Small intestine (tissue), 7 donors: ENCODE measurements around the gene RTEL1. TPM values are rescaled to one million over a fixed set of nuclear protein-coding genes. Genes with fewer than 3 reads are reported as not detected.

Source experiments
- DNase-seq, 2 donors: peaks; one replicate each; pipeline versions ENCODE4 v3.0.0 to v3.0.0-alpha.2; 2013
- FAIRE-seq: peaks from 2 replicates; lab custom pipeline; 2012; peaks lifted over from hg19 to GRCh38; lab: Jason Lieb, UNC
- H3K27ac ChIP-seq, 3 donors: one replicate each; pipeline ENCODE4 v1.5.1; 2013; ENCODE audit warnings: low read length in 2 of 3, mild to moderate bottlenecking in 2 of 3, control low read depth in 1 of 3, inconsistent platforms in 1 of 3, low read depth in 1 of 3, moderate library complexity in 1 of 3
- H3K27me3 ChIP-seq, 3 donors: one replicate each; pipeline ENCODE4 v1.6.1; 2013; ENCODE audit warnings: low read length in 3 of 3, inconsistent platforms in 1 of 3; ENCODE audit not compliant: control insufficient read depth in 3 of 3, insufficient read depth in 3 of 3
- H3K36me3 ChIP-seq, 3 donors: one replicate each; pipeline ENCODE4 v1.6.1; 2013; ENCODE audit warnings: low read length in 3 of 3, inconsistent platforms in 1 of 3, low read depth in 1 of 3, mild to moderate bottlenecking in 1 of 3, moderate library complexity in 1 of 3; ENCODE audit not compliant: control insufficient read depth in 3 of 3, insufficient read depth in 2 of 3
- H3K4me1 ChIP-seq, 3 donors: one replicate each; pipeline ENCODE4 v1.6.1; 2013; ENCODE audit warnings: low read length in 2 of 3, inconsistent platforms in 1 of 3, low read depth in 1 of 3, mild to moderate bottlenecking in 1 of 3, moderate library complexity in 1 of 3; ENCODE audit not compliant: control insufficient read depth in 3 of 3, insufficient read depth in 2 of 3
- H3K4me3 ChIP-seq, 3 donors: one replicate each; pipeline ENCODE4 v1.5.1; 2013; ENCODE audit warnings: low read length in 3 of 3, control low read depth in 1 of 3, inconsistent platforms in 1 of 3, low read depth in 1 of 3, mild to moderate bottlenecking in 1 of 3, moderate library complexity in 1 of 3
- H3K9me3 ChIP-seq, 2 donors: one replicate each; pipeline ENCODE4 v1.6.1; 2013; ENCODE audit warnings: low read depth in 1 of 2, low read length in 1 of 2; ENCODE audit not compliant: control insufficient read depth in 2 of 2, insufficient read depth in 1 of 2
- WGBS, 3 donors: extraction: QIAGEN DNeasy Blood & Tissue Kit; methylation state at CpG; one replicate each; pipeline ENCODE4 v1.1.7; 2013; 5-methylcytosine and 5-hydroxymethylcytosine counted together
- polyA plus RNA-seq, 4 donors: library from polyadenylated mRNA; stranded (reverse) in 3 of 4; unstranded in 1 of 4; fragments of 200-250 nt in 3 of 4; fragments of 120-200 nt in 1 of 4; gene quantifications; one replicate each; pipeline versions ENCODE4 v1.2.1 to v1.2.3, GENCODE V29; 2013
- donor health status: healthy with polysubstance abuse.
- donor health status: control.
- donor health status: control.
- donor health status: Bipolar disorder and iron deficiency.
- donor health status: healthy.

RTEL1 gene
- polyA plus RNA-seq, 4 donors, result 3.5 to 15.0 (median 10.5) TPM

DNA sequence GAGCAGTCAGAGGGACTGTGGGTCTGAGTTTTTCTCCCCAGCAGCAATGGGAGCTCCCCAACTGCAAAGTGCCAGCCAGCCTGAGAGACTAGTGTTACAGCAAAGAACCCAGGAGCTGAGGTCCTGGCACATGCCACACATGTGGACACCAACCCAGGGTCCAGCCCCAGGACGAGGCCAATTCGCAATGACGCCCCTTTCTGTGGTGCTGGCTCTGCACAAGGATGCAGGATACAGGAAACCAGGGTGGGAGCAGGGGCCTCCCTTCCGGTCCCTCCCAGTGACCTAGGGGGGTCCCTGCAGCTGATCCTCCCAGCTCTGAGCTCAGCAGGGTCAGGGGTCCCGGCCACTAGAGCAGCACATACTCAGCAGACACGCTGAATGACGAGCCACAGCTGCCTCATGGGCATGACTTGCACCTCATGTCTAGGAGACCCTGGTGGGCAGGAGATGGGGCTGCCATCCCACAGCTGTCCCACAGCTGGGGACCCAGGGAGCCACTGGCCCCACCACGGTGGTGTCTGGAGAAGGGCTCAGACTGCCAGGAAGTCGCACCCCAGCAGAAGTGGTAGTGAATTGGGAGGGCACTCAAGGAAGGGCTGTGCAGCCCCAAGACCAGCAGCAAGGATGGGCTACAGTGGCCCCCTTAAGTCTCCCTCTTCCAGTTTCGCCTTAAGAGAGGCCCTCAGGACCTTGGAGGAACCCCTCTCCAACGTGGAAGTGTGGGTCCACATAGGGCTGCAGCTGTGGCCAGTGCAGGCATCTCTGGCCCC, 46.0 kb downstream of the RTEL1 start:
- Histone ChIP-seq H3K4me1 (peaks cover 4 to 15% (median 6%) of the 10 kb centered on the region in 3 donors), H3K27me3 (no peaks in the 10 kb centered on the region), H3K27ac (no peak overlapping the region), H3K36me3 (peaks cover 4 to 70% (median 16%) of the 10 kb centered on the region in 3 donors), H3K4me3 (no peak overlapping the region), H3K9me3 (no peaks in the 10 kb centered on the region)
- WGBS, 3 donors, result 88 to 92% (median 88%) methylated on average over 11 of the region's 11 CpGs
- FAIRE-seq (no peak), DNase-seq (no peak)

DNA sequence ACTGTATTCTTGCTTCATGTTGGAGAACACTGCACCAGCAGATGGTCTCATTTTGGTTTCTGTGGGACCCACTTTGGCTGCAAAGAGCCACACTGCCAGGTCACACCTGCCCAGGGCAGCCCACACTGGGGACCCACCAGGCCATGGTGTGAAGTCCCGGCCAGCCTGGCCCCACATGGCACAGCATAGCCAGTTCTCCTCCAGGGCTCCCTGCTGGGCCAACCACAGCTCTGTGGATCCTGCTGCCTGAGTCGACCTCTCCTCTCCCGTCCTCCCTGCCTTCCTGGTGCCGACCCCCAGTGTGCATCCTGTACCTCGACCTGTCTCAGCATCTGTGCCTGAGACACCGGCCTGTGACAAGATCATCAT, 46.6 kb downstream of the RTEL1 start:
- DNase-seq (no peak), FAIRE-seq (no peak)
- H3K9me3 ChIP-seq, result no peaks in the 10 kb centered on the region
- WGBS, 3 donors, result 83 to 93% (median 85%) methylated on average over 6 of the region's 6 CpGs
- H3K27me3 ChIP-seq, result no peaks in the 10 kb centered on the region
- peaks cover 4 to 16% (median 6%) of the 10 kb centered on the region in 3 donors for H3K4me1 ChIP-seq
- peaks cover 4 to 70% (median 16%) of the 10 kb centered on the region in 3 donors for H3K36me3 ChIP-seq
- no peak overlapping the region for H3K4me3 ChIP-seq
- no peak overlapping the region for H3K27ac ChIP-seq

DNA sequence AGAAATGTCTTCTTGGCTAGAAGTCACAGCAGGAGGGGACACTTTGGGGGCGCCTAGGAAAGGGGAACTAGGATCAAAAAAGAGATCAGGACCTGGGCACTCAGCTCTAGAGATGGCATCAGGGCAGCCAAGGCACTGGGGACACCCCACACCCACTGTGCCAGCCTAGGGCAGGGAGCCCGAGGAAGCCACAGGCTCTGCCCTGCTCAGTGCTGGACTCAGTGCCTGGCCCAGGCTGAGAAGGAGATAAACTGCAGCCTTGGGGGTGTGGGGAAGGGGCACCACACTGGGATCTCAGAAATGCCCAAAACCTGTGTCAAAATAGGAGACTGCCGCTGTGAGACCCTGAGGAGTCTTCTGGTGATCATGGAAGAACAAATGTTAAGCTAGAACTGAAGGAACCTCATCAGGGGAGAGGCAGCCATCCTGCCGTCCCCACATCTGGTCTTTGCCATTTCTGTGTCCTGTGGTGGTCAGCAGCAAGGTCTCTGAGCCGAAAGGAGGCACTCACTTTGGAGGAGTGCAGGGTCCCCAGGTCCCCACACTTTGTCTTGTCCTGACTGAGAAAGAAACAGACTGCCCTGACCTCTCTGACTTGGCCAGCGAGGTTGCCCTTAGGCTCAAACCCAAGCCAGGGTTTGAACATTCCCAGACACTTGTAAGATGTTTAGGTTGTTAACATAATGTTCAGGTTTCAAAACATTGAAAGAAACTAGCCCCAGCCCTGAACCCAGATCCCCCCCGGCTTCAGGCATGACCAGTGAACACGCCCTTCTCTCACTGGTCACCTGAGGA, 47.3 kb downstream of the RTEL1 start:
- H3K27ac ChIP-seq, result no peak overlapping the region
- no peak for FAIRE-seq
- peaks cover 4 to 16% (median 6%) of the 10 kb centered on the region in 3 donors for H3K4me1 ChIP-seq
- no peak for DNase-seq
- WGBS, 3 donors, result 88 to 90% (median 89%) methylated on average over 8 of the region's 8 CpGs
- peaks cover 4 to 68% (median 16%) of the 10 kb centered on the region in 3 donors for H3K36me3 ChIP-seq
- H3K27me3 ChIP-seq, result no peaks in the 10 kb centered on the region
- no peak overlapping the region for H3K4me3 ChIP-seq
- H3K9me3 ChIP-seq, result no peaks in the 10 kb centered on the region

DNA sequence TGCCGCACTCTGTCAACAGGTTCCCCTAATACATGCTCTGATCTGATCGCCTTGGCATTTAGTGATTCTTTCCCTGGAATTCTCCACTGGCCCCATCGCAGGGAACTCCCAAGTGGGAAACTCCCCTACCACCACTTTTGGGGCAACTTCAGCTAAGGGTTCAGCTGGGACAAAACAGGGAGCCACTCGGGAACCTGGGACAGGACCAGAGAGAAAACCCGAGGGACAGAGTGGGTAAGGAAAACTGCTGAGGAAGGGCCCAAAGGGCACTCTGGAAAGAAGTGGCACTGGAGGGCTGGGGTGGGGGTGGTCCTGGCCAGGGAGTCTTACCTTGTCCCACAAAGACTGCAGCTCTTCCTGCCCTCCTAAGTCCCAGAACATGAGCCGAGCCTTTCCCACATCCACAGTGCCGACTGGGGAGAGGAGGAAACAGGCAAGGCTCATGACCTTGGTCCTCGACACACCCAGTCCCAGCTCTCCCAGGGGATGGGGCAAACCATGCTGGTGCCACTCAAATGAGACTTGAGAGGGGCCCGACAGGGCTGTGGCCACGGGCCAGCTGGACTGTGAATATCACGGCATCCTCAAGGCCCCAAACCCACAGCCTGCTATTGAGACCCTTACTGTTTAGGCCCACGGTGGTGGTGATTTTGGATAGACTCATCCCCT, 48.0 kb downstream of the RTEL1 start:
- Histone ChIP-seq H3K4me3 (peak overlapping the region in 2 of 3 donors; percentile 73 to 92), H3K9me3 (no peaks in the 10 kb centered on the region), H3K36me3 (peaks cover 4 to 65% (median 16%) of the 10 kb centered on the region in 3 donors), H3K4me1 (peaks cover 4 to 16% (median 6%) of the 10 kb centered on the region in 3 donors), H3K27me3 (no peaks in the 10 kb centered on the region), H3K27ac (peak overlapping the region in 2 of 3 donors; percentile 82 to 92)
- 45 to 68% (median 60%) methylated on average over 12 of the region's 12 CpGs for WGBS, 3 donors
- FAIRE-seq (no peak), DNase-seq (peak in 1 of 2 donors; percentile 78)

DNA sequence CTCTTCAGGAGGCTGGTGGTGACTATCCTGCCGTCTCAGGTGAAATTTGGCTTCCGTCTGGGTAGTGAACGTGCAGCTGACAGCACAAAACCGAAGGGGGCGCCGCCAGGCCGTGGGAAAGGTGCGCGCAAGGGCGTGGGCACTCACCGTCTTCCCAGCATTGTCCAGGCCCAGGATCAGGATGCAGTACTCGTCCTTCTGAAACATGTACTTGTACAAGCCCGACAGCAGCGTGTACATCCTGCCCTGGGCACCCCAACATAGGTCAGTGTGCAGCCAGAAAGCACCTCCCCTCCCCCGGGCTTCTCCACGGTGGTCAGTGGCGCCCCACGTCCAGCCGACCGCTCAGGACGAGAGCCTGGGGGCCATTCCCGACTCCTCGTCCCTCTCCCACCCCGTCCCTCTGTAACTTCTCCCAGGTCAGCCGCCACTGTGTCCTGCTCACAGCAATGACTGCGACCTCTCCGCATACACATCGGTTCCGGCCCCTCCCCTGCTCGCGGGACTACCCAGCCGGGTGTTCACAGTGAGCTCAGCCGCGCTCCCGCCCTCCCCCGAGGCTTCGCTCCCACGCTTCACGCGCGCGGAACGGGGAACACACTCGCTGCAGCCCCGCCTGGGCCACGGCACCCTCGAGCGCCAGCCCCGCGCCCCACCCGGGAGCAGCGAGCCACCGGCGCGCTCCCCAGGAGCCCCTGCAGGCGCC, 48.9 kb downstream of the RTEL1 start:
- H3K27ac ChIP-seq, result peak overlapping the region; percentile 66 to 92 (median 82)
- 0 to 2% (median 1%) methylated on average over 50 to 56 of the region's 56 CpGs for WGBS, 3 donors
- FAIRE-seq (no peak), DNase-seq (peak; percentile 47 to 66)
- peaks cover 4 to 65% (median 16%) of the 10 kb centered on the region in 3 donors for H3K36me3 ChIP-seq
- H3K4me3 ChIP-seq, result peak overlapping the region; percentile 73 to 92 (median 90)
- H3K4me1 ChIP-seq, result peaks cover 4 to 16% (median 6%) of the 10 kb centered on the region in 3 donors
- H3K9me3 ChIP-seq, result no peaks in the 10 kb centered on the region
- H3K27me3 ChIP-seq, result no peaks in the 10 kb centered on the region

DNA sequence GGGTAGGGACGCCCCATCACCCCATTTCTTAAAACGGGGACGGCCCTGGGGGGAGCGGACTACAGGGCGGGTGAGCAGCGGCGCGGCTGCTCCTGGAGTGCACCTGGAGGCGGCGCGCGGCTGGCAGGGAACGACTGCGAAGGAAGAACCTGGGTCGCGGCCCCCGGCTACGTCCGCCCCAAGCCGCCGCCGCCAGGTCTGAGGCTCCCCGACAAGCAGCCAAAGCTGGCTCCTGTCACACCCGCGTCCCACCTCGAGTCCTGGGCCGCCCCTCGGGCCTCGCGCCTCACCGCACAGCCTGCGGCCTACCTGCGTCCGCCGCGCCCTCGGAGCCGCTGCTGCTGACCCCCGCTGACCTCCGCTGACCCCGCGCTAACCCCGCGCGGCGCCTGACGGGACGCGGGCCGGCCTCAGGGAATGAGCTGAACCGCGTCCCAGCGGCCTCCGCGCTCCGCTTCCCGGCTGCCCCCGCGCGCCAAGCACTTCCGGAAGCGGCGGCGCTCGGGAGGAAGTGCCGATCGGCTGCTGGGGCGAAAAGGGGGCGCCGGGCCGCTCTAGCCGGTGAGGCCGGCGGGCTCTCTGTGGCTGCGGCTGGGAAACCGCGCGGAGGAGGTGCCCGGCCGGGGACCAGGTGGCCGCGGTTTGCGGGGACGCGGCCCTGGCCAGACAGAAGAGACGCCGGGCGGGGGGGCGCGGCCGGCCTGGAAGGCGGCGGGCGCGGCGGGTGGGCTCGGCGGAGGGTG, 49.6 kb downstream of the RTEL1 start, which contains the start of the genes ARFRP1 and ZGPAT:
Gene ARFRP1 (minus strand): TSS at position 419 of the 743 bp plus-strand sequence. CDS start 885 bp downstream, outside the sequence.
Gene ZGPAT (plus strand): TSS at position 482 of the 743 bp plus-strand sequence. CDS start 542 bp downstream, outside the sequence.
- peaks cover 4 to 68% (median 16%) of the 10 kb centered on the region in 3 donors for H3K36me3 ChIP-seq
- H3K9me3 ChIP-seq, result no peaks in the 10 kb centered on the region
- H3K27me3 ChIP-seq, result no peaks in the 10 kb centered on the region
- peak within 1 kb of the TSS; percentile 73 to 92 (median 90) for H3K4me3 ChIP-seq
- FAIRE-seq, result no peak
- peak; percentile 88 to 95 for DNase-seq
- H3K4me1 ChIP-seq, result peaks cover 4 to 16% (median 6%) of the 10 kb centered on the region in 3 donors
- H3K27ac ChIP-seq, result peak within 1 kb of the TSS; percentile 66 to 92 (median 82)
- WGBS, 3 donors, result 0 to 1% (median 1%) methylated on average over 50 to 98 of the region's 98 CpGs
